ENCODE data around the gene HOXA13.

The HOXA13 gene

DNA sequence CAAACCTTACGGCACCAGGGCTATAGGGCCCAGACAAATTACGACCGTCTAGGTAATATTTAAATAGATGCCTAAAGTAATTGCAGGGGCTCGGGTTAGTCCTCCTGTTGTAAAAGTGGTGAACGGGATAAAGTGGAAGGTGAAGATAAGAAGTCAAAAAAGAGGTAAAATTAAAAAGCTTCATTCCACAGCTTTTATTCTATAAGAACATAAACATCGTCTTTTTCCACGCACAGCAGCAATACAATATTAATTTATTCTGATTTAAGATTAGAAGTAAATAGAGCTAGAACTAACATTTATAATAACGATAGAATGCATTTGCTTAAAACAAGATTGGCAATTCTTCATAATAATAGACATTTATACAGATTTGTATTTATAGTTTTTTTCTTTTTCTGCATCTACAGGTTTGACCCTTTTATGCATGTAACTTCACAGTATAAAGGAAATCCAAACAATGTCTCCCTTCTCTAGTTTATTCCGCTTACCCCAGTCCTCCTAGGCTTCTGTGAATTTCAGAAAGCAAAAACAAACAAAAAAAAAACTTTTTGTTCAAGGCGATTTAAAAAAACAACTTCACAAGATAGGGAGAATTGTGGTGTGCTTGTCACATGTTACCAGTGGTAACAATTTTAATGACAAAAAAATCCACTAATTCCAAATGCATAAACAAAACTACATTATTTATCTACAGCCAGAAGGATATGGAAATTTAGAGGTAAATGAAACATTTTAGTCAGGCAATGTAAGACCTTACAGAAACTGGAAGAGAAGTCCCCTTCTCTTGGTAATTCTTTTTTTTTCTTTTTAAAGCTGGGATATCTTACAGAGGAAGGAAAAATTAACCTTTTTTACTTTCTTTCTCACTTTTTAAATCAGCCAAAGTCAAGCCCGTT is 29.2 kb downstream of the HOXA13 start:
- DNase-seq (ENCODE audit: low spot score) = peak; percentile 42

DNA sequence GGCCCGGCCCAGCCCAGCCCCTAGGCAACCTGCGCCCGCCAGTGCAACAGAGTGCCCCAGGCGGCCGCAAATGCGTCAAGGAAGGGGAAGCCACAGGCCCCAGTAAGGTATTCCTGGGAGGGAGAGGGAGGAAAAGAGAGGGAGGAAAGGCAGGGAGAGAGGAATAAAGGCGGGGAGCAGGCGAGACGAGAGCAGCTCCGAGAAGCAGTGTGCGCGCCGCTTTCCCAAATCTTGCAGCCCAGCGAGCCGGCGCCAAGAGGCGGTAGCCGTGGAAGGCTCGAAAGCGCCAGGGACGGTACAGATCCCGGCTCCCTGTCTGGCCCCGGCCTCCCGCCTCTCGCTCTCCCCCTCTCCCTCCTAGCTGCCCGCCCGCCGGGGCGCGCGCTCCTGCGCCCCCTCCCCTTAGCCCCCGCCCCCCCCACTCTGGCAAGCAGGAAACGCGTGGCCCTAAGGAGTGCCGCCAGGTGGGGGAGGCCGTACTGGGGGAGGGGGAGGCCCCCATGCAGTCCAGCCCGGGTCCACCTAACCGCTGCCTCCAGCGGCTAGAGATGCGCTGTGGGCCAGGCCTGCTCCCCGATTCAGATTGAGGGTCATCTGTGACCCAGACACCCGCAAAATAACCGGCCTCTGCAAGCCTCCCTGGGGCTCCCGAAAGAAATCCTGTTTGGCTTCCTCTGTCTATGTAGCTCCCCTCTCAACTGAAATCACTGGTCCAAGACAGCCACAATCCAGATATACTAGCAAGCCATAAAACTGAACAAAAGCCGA is 30.0 kb downstream of the HOXA13 start:
- peak; percentile 74 for DNase-seq (ENCODE audit: low spot score)

GRCh38 chr7:27168265-27168947 is 31.5 kb downstream of the HOXA13 start:
- DNase-seq (ENCODE audit: low spot score) = peak; percentile 76

DNA sequence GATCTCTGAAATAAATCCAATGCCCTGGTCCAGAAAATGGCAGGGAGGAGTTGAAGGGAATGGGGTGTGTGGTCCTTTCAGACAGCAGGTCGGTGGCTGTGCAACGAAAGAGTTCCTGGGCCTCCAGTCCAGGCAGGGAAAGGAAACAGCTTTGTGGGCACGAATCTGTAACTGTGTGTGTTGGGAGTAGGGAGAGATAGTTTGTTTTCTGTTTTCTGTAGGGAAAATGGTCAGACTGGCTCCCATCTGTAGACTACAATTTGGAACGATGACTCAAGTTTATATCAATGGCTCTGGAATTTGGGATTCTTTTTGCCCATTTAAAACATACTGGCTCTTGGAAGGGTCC is 32.0 kb downstream of the HOXA13 start:
- DNase-seq (ENCODE audit: low spot score) = peak; percentile 72

DNA sequence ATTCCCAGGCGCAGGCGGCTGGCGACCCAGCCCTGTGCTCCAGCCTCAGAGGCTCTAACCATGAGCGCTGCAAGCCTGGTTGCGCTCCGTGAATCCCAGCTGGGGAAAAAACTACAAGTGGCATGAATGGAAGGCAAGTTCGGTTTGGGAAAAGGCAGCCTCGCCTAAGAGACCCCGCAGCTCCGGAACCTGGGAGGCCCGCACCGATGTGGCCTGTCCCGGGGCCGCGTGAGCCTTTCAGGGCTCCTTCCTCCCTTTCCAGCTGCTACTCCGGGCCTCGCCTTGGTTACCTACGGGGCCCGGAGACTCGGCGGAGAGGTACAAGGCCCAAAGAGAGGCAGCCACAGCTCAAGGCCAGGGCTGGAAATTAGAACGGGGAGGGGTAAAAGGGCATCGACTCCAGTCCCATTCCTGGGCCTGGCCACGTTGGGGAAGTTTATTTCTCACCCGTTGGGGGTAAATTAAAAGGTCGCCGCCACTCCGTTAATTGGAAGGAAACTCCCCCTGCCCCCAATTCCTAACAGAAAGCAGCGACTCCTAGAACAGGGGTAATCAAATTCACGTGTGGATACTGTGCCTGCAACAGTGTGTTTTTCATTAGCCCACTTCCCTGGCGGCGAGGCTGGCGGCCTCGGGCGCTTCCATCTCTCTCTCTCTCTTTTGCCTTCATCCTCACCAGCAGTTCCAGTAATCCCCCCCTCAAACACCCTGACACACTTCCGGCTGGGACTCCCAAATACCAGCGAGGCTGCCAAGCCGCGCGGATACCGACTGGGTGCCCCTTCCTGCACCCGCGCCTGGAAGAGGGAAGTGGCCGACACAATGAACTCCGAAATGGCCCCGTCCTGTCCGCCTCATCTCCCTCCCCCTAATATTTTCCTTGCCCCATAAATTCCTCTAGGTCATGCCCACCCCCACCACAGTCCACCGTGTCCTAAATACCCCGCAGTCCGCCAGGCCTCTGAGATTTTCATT is 33.1 kb downstream of the HOXA13 start:
- DNase-seq (ENCODE audit: low spot score) = peak; percentile 89

GRCh38 chr7:27165996-27166530 is 33.8 kb downstream of the HOXA13 start:
- DNase-seq (ENCODE audit: low spot score) = peak; percentile 34

DNA sequence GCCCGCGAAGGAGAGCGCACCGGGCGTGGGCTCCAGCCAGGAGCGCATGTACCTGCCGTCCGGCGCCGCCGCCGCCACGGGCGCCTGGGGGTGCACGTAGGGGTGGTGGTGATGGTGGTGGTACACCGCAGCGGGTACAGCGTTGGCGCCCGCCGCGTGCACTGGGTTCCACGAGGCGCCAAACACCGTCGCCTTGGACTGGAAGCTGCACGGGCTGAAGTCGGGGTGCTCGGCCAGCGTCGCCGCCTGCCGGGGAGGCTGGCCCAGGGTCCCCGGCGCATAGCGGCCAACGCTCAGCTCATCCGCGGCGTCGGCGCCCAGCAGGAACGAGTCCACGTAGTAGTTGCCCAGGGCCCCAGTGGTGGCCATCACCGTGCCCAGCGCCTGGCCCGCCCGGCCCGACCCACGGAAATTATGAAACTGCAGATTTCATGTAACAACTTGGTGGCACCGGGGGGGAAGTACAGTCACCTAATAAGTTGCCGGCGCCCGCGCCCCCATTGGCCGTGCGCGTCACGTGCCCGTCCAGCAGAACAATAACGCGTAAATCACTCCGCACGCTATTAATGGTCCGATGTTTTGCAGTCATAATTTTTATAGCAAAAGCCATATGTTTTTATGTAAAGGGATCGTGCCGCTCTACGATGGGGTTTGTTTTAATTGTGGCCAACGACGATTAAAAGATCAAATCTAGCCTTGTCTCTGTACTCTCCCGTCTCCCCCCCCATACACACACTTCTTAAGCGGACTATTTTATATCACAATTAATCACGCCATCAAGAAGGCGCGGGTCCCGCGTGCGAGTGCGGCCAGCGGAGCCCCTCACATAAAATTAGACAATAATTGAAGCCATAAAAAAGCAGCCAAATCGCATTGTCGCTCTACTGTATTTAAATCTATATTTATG is 34.5 kb downstream of the HOXA13 start, which contains the start of gene HOXA9:
HOXA9 (minus strand) TSS at position 449 of the 907 bp plus-strand sequence; CDS start at position 369, 80 bp downstream.
- peak; percentile 97 for DNase-seq (ENCODE audit: low spot score)

DNA sequence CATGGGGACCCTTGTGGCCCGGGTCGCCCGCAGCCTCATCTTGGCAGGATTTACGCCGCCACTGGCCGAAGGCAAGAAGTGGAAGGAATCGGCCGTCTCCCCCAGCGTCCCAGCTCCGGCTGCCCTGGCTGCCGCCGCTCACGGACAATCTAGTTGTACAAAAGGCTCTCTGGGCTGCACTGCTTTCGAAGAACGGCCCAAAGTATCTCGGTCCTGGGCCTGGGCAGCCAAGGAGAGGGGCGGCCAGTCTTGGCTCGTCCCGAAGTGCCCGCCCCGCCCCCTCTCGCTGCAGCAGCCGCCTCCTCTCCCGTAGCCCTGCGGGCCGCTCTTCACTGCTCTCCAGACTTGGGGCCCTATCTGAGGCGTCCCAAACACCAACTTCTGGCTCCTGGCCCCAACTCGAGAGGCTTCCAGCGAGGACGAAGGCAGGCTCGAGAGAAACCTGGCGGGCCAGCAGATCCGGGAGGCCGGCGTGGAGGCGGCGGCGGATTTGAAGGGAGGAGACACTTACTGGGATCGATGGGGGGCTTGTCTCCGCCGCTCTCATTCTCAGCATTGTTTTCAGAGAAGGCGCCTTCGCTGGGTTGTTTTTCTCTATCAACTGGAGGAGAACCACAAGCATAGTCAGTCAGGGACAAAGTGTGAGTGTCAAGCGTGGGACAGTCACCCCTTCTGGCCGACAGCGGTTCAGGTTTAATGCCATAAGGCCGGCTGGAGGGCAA is 35.4 kb downstream of the HOXA13 start:
- peak; percentile 63 for DNase-seq (ENCODE audit: low spot score)

- peak; percentile 51 for DNase-seq (ENCODE audit: low spot score)
These were observed 35.9 kb downstream of the HOXA13 start for GRCh38 chr7:27164045-27164366.

- peak; percentile 41 for DNase-seq (ENCODE audit: low spot score)
These were observed 36.4 kb downstream of the HOXA13 start for GRCh38 chr7:27163288-27164044.

- peak; percentile 66 for DNase-seq (ENCODE audit: low spot score)
These were observed 37.2 kb downstream of the HOXA13 start for GRCh38 chr7:27162561-27163287.

DNA sequence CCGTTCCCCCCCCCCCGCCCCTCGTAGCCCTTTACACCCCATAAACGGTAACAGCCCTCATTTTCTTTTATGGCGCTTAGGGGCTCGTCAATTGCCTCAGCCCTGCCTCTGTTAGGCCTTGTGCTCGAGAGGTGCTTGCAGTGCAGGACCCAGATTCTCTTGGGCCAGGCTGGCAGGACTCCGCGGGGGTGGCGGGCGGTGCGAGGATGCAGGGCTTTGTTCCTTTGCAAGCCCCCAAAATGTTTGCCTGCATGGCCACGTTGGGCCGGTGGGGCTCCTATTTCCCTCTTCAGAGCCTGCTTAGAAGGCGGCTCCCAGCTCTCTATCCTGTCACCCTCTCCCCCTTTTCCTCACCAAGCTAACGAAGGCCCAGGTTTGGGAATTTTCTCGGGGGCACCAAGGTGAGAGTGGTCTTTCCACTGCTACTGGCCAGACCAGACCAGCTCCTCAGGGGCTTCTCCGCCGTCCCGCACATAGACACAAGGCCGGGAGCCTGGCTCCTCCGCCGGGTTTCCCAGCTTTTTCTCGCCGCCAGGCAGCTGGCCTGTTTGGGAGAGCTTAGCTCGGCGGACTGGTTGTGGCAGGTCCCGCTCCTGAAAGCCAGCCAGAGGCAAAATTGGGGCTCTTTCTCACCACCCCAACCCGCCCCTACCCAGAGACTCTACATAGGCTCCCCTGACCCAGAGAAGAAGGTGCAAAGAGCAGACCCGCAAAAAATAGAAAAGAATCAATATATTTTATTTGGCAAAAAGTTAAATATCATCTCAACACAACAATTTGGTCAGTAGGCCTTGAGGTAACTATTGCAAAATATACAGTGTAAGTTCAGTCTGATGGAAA is 38.0 kb downstream of the HOXA13 start:
- peak; percentile 57 for DNase-seq (ENCODE audit: low spot score)

DNA sequence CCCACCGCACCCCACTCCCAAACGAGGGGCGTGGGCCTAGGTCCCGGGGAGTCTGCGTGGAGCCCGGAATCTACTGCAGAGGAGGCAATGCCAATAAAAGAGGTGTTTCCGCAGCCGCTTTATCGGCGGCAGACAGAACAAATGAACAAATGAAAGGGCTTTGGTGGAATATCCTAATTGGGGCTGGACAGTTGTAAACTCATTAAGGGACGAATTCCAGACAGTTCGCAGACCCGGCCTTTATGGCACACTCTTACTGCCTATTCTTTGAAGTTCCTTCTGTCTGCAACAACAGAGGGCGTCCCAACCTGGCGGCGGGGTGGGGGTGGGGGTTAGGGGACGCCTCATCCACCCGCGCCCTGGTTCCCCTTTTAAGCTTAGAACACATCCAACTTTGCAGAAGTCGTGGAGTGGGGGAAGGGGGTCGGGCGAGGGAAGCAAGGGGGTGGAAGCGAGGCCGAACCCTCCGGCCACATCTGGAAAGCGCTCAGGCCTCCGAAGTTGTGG is 38.6 kb downstream of the HOXA13 start:
- DNase-seq (ENCODE audit: low spot score) = peak; percentile 76

DNA sequence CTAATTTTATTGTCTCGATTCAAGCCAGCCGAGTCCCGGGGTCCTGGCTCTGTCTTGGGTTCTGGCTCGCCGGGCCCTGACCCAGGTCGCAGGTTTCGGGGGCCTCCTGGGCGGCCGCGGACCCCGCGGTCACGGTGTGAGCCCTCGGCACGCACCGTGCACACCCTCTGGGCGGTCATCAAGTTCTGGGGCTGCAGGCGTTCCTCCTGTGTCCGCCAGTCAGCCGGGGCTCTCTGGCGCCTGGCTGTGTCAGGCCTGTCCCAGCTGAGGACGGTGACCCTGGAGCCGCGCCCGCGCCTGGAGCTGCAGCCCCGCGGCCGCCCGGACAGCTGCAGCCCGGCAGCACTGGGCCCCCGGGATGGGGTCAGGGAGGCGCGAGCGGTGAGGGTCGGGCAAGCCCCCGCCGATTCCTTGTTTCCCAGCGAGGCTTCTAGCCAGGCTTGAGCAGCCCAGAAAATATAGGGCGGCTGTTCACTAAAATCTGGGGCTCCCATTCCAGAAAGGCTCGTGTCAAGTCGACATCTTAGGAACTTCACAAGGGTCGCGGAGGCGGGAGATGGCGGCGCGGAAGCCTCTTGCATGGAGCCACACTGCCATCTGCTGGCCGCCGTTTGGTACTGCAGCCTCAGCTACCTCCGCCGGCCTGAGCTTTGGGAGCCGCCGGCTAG is 39.2 kb downstream of the HOXA13 start:
- peak; percentile 89 for DNase-seq (ENCODE audit: low spot score)

- no peak for DNase-seq (ENCODE audit: low spot score)
These were observed 39.7 kb downstream of the HOXA13 start for GRCh38 chr7:27160145-27160545.
